Esophagus squamous epithelium (tissue), 5 donors: Measurements from ENCODE around the gene KRTAP10-1. TPM values are rescaled to one million over a fixed set of nuclear protein-coding genes. Genes with fewer than 3 reads are reported as not detected.

Source experiments
- DNase-seq: peaks from one replicate; lab custom pipeline; 2025; lab: John Stamatoyannopoulos, UW
- H3K27ac ChIP-seq, 4 donors: fragments of 200-600 bp; sonication (generic); one replicate each; pipeline ENCODE4 v1.5.1; 2016 to 2019; ENCODE audit warnings: mild to moderate bottlenecking in 1 of 4
- H3K27me3 ChIP-seq, 4 donors: fragments of 200-600 bp; sonication (generic); 1 replicate in 3 of 4; 2 replicates in 1 of 4; pipeline versions ENCODE4 v1.5.1 to v1.6.0; 2017 to 2021; ENCODE audit warnings: antibody characterized with exemption in 1 of 4
- H3K36me3 ChIP-seq, 3 donors: fragments of 200-600 bp; sonication (generic); one replicate each; pipeline ENCODE4 v1.5.1; 2016 to 2019
- H3K4me1 ChIP-seq, 3 donors: fragments of 200-600 bp; sonication (generic); one replicate each; pipeline ENCODE4 v1.5.1; 2017 to 2019
- H3K4me3 ChIP-seq, 4 donors: fragments of 200-600 bp; sonication (generic); 1 replicate in 3 of 4; 2 replicates in 1 of 4; pipeline ENCODE4 v1.5.1; 2016 to 2019; ENCODE audit warnings: mild to moderate bottlenecking in 2 of 4, moderate library complexity in 1 of 4
- H3K9me3 ChIP-seq, 3 donors: fragments of 200-600 bp; sonication (generic); one replicate each; pipeline ENCODE4 v1.5.1; 2016 to 2019
- POLR2A ChIP-seq, 4 donors: fragments of 450-650 bp; IDR thresholded peaks; one replicate each; pipeline ENCODE4 v1.6.1; 2017; ENCODE audit warnings: antibody characterized with exemption in 4 of 4, mild to moderate bottlenecking in 4 of 4, moderate library complexity in 3 of 4
- WGBS, 2 donors: methylation state at CpG; one replicate each; pipeline ENCODE4 v1.1.5; 2018; 5-methylcytosine and 5-hydroxymethylcytosine counted together
- intact Hi-C: fragments of 100-400 bp; cut with DNase I; formaldehyde crosslinking; loops from one replicate; pipeline ENCODE4 v1.15.0; 2022
- total RNA-seq, 4 donors: library from RNA; depleted of rRNA; stranded (reverse); fragments of >200 nt; gene quantifications; one replicate each; pipeline ENCODE4 v1.1.0, GENCODE V29; 2016
- TF ChIP-seq, protein P1 (sequence below), 6 experiments: fragments of 450-650 bp in 4 of 6; fragments of 200-600 bp in 2 of 6; sonication (generic) in 2 of 6; IDR thresholded peaks; one replicate each; pipeline ENCODE4 v1.5.1; 2016 to 2019; ENCODE audit warnings: antibody characterized with exemption in 6 of 6, mild to moderate bottlenecking in 4 of 6, moderate library complexity in 4 of 6
- donor health status: DM: yes; HTN: yes; CAD: no.

Gene KRTAP10-1
- total RNA-seq, 4 donors from 2014 or later: not detected

DNA sequence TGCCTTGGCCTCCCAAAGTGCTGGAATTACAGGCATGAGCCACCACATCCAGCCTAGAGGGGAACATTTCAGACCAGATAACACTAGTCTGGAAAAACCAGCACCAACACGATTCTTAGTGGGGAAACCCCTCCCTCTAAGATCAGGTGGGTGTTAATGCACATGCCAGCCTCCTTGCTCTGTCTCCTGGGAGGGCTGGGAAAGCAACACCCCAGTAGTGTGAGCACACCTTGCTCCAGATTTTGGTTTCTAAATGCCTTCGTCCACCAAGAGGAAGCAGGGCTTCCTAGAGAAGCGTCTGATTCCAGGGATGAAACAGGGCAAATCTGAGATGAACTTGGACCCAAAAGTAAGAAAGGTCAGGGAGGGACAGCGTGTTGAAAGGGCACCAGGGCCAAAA, 31.3 kb upstream of the KRTAP10-1 start:
- H3K9me3 ChIP-seq: peaks cover 0 to 4% (median 0%) of the 10 kb centered on the region in 3 donors
- TF ChIP-seq, protein P1, sequence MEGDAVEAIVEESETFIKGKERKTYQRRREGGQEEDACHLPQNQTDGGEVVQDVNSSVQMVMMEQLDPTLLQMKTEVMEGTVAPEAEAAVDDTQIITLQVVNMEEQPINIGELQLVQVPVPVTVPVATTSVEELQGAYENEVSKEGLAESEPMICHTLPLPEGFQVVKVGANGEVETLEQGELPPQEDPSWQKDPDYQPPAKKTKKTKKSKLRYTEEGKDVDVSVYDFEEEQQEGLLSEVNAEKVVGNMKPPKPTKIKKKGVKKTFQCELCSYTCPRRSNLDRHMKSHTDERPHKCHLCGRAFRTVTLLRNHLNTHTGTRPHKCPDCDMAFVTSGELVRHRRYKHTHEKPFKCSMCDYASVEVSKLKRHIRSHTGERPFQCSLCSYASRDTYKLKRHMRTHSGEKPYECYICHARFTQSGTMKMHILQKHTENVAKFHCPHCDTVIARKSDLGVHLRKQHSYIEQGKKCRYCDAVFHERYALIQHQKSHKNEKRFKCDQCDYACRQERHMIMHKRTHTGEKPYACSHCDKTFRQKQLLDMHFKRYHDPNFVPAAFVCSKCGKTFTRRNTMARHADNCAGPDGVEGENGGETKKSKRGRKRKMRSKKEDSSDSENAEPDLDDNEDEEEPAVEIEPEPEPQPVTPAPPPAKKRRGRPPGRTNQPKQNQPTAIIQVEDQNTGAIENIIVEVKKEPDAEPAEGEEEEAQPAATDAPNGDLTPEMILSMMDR (IDR thresholded peaks at IDR 0.05): no peak
- no peak for TF ChIP-seq POLR2A (IDR thresholded peaks at IDR 0.05)
- peaks cover 0 to 14% (median 0%) of the 10 kb centered on the region in 3 donors for H3K4me1 ChIP-seq
- H3K27ac ChIP-seq: no peak overlapping the region
- DNase-seq: no peak
- H3K4me3 ChIP-seq: no peak overlapping the region
- peaks cover 0 to 40% (median 0%) of the 10 kb centered on the region in 4 donors for H3K27me3 ChIP-seq
- no peaks in the 10 kb centered on the region for H3K36me3 ChIP-seq
- intact Hi-C loops: no loop called here
- 90 to 95% methylated on average over 3 of the region's 4 CpGs for WGBS, 2 donors

DNA sequence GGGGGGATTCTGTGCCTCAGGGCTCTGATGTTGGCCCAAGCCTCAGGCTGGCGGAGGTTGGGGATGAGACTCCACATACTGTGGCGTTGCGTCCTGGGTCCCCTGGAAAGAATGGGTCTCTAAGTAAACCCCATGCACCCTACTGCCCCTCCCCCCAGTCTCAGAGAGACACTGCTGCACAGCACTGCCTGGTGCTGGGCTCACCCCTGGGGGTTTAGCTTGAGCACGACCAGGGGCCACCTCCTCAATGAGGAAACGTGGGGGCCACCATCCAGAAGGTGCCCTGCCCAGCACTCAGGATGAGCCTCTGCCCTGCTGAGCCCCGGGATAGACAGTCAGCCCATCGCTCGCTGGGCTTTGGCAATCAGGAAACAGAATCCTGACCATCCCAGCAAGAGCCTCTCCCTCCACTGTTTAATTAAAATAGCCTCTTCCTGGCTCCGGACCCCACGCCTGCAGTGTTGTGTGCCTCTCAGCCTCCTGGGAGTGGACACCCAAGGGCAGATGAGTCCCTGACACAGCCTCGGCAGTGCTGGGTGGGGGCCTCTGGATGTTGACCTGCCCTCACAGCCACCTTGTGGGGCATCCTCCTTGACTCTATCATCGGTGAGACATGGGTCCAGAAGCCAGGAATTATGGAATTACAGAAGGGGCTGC, 30.0 kb upstream of the KRTAP10-1 start:
- no peak for TF ChIP-seq POLR2A (IDR thresholded peaks at IDR 0.05)
- TF ChIP-seq, protein P1 (IDR thresholded peaks at IDR 0.05): no peak
- no peak for DNase-seq
- peaks cover 0 to 40% (median 0%) of the 10 kb centered on the region in 4 donors for H3K27me3 ChIP-seq
- H3K4me1 ChIP-seq: peaks cover 0 to 14% (median 0%) of the 10 kb centered on the region in 3 donors
- H3K27ac ChIP-seq: no peak overlapping the region
- H3K4me3 ChIP-seq: no peak overlapping the region
- H3K9me3 ChIP-seq: peaks cover 0 to 4% (median 0%) of the 10 kb centered on the region in 3 donors
- 80 to 83% methylated on average over 1 to 2 of the region's 12 CpGs for WGBS, 2 donors
- no peaks in the 10 kb centered on the region for H3K36me3 ChIP-seq
- intact Hi-C loops: no loop called here

DNA sequence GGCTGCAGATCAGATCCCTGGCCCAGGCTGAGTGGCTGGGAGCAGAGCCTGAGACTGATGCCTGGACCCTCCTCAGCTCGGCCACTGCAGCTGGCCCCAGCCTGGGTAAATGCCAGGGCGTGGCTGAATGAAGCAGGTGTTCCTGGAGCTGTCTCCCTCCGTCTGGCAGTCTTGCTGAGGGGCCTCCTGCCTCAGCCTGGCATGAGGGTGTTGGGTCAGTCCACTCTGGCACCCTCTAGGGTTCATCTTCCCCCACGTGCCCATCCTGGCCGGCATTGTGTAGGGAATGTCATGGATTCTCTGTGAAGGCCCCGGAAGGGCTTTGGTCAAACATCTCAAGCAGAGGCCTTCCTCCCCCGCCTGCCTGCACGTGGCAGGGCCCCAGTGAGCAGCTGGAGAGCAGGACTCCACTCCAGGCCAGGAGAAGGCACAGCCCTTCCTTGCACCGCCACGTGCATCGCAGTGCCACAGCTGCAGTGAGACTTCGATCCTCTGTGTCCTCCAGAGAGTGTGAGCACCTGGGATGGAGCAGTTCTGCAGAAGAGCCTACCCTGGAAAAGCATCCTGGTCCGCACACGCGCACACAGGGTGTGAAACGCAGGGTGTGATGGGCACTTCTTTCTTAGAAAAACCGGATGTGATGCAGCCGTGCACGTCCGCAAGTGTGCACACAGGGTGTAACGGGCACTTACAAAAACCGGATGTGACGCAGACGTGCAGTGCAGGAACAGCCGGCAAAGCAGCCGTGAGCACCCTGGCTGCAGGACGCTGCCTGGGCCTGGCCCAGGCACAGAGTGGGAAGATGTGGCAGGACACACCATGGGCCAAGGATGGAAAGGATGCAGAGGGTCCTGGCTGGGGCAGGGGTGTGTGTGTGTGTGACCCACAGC, 28.9 kb upstream of the KRTAP10-1 start:
- DNase-seq: no peak
- 49 to 71% methylated on average over 2 to 7 of the region's 27 CpGs for WGBS, 2 donors
- no peaks in the 10 kb centered on the region for H3K36me3 ChIP-seq
- H3K9me3 ChIP-seq: peaks cover 0 to 4% (median 0%) of the 10 kb centered on the region in 3 donors
- no peak overlapping the region for H3K4me3 ChIP-seq
- H3K4me1 ChIP-seq: peaks cover 0 to 5% (median 0%) of the 10 kb centered on the region in 3 donors
- H3K27ac ChIP-seq: no peak overlapping the region
- no peak for TF ChIP-seq POLR2A (IDR thresholded peaks at IDR 0.05)
- H3K27me3 ChIP-seq: peaks cover 0 to 32% (median 0%) of the 10 kb centered on the region in 4 donors
- intact Hi-C loops: no loop called here

DNA sequence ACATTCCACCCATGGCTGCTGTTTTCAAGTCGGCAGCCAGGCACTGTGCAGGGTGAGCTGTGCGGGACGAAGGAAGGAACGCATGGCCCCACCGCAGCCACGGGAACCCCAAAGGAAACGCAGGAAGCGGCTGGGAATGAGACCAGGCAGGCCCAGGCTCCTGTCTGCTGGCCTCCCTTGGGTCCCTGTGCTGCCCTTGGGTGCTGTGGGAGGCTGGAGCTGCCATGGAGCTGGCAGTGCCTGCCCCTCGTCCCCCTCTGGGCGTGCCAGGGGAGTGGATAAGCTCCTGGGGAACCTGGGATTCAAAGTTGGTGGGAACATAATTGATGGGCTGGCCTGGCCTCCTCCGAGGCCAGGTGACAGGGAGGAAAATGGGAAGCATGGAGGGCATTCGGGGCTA, 28.3 kb upstream of the KRTAP10-1 start:
- intact Hi-C loops: no loop called here
- peaks cover 0 to 4% (median 0%) of the 10 kb centered on the region in 3 donors for H3K9me3 ChIP-seq
- WGBS, 2 donors: 70% methylated on average over 2 to 4 of the region's 12 CpGs
- no peaks in the 10 kb centered on the region for H3K36me3 ChIP-seq
- no peak for DNase-seq
- H3K4me1 ChIP-seq: no peaks in the 10 kb centered on the region
- no peak overlapping the region for H3K4me3 ChIP-seq
- TF ChIP-seq POLR2A (IDR thresholded peaks at IDR 0.05): no peak
- TF ChIP-seq, protein P1 (IDR thresholded peaks at IDR 0.05): no peak
- H3K27ac ChIP-seq: no peak overlapping the region
- peaks cover 0 to 26% (median 0%) of the 10 kb centered on the region in 4 donors for H3K27me3 ChIP-seq

DNA sequence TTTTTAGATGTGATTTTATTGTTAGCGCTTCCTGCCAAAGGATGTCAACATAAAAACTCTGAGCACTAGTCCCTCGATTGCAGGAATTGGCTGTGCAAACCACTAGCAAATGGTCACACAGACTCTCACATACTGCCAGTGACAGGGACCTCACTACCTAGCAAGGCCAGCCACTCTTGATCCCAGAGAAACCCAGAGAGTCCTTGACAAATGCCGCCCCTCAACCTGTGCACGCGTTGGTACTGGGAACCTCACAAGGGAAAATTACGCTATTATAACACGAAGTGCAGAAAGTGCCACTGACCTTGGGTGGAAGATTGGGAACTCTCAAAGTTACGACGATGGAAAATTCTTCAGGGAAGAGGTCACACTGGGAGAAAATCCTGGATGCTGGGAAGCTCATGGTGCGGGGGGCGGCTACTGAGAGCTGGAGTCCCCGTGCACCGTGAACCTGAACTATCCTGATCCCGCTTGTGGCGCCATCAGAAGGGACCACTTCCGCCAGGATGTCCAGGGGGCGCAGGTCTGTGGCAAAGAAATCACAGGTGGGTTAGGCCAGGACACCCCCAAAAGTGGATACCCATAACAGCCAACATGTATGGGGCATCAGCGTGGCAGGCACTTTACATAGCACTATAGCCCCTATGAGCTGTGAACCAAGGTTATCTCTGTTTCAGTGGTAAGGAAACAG, 27.6 kb upstream of the KRTAP10-1 start:
- intact Hi-C loops: no loop called here
- H3K9me3 ChIP-seq: peaks cover 0 to 4% (median 0%) of the 10 kb centered on the region in 3 donors
- 92 to 94% methylated on average over 15 to 18 of the region's 18 CpGs for WGBS, 2 donors
- H3K4me3 ChIP-seq: no peak overlapping the region
- no peaks in the 10 kb centered on the region for H3K36me3 ChIP-seq
- no peak overlapping the region for H3K27ac ChIP-seq
- DNase-seq: no peak
- TF ChIP-seq POLR2A (IDR thresholded peaks at IDR 0.05): no peak
- TF ChIP-seq, protein P1 (IDR thresholded peaks at IDR 0.05): no peak
- H3K4me1 ChIP-seq: no peaks in the 10 kb centered on the region
- peaks cover 0 to 20% (median 0%) of the 10 kb centered on the region in 4 donors for H3K27me3 ChIP-seq
